Measurements from ENCODE around the gene PRKG2.

Gene PRKG2

DNA sequence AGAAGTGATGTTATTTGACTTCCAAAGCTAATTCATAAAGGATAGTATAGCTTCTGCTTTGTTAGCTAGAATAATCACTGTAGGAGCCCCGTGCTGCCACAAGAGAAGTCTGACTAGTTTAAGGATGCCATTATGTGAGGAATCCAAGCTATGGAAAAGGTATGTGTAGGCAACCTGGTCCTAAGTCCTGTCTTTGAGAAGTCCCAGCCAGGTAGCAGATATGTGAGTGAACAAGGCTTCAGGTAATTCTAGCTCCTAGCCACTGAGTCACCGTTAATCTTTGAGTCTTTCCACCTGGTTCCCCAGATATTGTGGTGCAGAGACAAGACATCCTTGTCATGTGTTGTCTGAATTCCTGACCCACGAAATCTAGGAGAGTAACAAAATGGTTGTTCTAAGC lies 129.0 kb downstream of the PRKG2 start:
- DNase-seq: no peak

DNA sequence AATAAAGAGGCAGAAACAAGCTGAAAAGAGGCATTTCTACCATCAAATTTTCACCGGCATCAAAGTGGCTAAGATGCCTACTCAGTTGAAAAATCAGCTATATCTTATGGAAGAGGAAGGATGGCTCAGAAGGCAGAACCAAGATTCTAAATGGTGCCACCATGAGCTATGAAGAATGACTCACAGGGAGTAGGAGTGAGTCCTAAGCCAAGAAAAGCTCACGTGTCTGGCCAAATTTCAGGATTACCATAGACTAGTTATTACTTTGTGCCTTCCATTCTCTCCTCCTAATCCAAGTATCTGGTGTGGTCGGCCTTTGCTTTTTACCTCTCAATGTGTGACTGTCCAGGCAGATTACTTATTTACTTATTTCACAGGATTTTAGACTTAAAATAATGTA lies 129.7 kb downstream of the PRKG2 start:
- no peak for DNase-seq

DNA sequence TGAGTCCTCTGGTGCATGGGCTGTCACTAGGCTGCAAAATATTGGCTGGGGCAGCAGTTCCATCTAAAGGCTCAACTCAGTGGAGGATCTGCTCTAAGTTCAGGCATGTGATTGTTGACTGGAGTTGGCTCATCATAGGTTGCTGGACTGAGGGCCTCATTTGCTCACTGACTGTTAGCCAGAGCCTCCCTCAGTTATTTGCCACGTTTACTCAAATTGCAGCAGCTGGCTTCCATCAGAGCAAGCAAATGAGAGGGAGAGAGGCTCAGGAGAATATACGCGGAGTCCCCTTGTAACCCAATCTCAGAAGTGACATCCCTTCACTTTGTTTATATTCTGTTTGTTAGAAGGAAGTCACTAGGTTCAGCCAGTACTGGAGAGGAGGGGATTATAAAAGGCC lies 130.4 kb downstream of the PRKG2 start:
- DNase-seq: no peak

DNA sequence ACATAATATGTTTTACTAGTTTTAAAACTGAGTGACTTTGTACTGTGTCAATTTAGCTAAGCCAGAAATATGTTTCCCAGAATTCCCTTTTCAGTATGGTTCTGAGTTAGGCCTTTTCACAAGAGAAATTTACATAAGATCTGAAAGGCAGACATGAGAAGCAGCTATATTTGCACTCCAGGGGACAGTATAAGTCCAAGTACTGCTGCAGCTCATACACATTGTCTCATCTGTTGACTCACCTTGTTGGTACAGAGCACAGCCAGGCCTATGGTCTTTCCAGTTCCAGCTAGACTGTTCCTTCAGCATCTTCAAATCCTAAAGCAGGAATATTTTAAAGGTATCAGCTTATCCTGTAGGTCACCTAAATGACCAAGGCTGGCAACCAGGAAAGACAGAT lies 131.0 kb downstream of the PRKG2 start:
- DNase-seq: no peak

DNA sequence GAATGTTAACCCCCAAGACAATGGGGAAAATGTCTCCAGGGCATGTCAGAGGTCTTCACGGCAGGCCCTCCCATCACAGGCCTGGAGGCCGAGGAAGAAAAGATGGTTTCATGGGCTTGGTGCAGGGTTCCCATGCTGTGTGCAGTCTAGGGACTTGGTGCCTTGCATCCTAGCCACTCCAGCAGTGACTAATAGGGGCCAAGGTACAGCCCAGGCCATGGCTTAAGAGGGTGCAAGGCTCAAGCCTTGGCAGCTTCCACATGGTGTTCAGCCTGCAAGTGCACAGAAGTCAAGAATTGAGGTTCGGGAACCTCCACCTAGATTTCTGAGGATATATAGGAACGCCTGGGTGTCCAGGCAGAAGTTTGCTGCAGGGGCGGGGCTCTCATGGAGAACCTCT lies 133.9 kb downstream of the PRKG2 start:
- no peak for DNase-seq

DNA sequence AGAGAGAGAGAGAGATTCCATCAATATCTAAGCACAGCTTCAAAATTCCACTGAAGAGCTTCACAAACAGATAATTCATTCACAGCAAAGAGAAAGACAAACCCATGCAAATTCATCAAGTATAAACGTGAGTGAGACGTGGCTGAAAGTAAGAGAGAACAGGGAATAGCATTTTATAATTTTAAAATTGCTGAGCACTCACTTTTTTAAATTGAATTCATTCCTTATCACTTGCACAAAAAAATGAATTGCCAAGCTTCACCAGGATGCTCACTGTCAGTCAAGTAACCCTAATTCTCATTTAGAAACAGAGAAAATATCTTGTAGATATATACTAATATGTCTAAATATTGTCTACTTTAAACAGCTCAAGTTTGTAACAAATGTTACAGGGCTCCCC lies 144.0 kb downstream of the PRKG2 start:
- no peak for DNase-seq

DNA sequence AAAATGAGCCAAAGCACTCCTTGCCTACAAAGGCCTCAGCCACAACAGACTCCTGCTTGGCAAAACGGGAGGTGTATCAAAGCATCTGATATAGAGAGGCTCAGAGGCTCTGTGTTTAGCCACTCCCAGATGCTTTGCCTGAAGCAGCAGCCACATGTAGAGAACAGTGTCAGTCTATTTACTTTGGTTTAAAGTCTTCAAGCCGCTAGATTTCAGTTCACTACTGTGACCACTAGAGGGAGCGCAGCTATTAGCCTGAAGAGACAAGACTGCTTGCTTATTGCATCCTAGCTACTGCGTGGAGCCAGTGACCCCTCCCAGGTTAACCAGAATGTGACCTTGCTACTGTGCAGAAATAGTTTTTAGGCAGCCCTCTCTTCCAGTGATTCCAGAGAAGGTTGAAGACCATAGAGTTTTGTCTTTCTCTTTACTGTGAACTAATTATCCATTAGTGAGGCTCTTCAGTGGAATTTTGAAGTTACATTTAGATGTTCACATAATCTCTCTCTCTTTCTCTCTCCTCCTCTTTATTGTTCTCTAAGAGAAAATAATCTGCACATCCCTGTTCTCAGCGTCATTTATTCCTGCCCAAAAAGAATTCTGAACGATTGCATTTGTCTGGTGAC lies 145.2 kb downstream of the PRKG2 start:
- DNase-seq: peak; percentile 32

DNA sequence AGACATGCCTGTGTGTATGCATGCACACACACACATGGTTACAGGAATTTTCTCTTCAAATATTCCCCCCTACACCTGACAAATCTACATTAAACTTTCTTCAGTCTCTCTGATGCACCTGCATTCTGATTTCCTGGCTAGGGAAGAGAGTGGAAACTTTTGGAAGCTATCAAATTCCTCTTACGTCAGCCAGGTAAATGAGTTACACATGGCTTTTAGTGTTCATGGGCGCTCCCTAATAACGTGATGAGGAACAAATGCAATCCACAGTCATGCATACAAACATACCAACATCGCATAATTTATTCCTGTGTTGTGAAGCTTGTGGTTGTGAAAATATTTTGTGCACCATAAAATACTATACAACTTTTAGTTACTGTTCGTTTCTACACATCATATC lies 149.6 kb downstream of the PRKG2 start:
- DNase-seq: no peak

DNA sequence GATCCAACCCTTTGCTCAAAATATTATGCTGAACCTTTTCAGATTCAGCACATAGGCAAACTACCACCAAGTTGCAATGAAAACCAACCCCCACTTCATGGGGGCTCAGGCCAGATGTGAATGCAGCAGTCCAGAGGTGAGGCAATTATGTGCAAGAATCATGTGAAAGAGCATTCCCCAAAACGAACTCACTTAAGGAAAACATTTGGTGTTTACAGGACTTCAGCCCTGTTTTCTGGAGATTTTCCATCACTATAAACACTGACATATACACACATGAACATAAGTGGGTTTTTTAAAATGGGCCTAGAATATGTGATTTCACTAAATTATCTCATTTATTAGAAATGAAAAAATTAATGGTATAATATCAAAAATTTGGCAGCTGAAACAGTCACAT lies 153.0 kb downstream of the PRKG2 start:
- no peak for DNase-seq

DNA sequence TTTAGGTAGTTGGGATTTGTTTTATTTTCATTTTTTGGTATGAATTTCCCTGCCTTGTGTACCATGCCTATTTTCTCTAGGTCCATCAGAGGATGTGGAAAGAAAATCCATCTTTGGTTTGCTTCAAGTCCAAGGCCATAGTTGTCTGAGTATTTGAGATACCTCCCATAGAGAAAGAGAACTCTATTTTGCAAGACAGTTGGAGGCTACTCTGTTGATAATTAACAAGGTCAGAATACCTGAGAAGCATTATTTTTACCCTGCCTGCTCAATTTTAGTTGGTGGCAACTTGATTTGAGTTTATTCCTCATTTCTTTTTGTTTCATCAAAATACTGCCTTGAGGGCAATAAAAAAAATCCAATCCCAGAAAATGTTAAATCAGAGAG lies 153.7 kb downstream of the PRKG2 start:
- DNase-seq: no peak

DNA sequence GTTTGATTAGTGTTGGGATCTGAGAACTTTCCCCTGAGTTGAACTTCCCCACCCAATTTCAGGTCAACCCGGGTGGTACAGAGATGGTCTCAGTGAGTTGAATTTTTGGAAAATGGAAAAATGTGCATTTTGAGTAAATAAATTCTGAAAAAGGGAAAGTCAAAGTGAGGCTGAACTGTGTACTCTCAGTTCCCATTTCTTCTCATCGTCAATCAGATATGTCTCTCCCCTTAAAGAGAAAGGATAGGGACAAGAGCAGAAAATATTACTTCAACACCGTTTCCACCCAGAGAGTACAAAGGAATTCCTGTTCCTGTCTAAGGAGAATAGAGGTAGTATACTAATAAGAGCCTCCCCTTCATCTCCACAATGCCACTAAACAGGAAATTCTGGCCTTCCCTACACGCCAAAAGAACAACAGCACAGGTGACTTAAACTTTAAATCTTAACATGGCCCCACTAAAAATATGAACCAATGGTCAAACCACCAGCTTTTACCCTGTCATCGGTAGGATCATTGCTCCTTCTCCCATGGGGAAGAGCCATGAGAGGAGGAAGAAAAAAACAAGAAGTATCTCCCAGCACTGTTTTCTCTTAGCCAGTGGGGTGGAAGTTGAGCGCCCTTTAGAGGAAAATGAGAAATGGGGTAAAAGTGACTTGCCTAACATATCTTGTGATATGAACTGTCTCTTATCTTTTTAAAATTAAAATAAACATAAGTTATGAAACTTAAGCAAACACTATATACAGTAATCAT lies 154.3 kb downstream of the PRKG2 start:
- no peak for DNase-seq

DNA sequence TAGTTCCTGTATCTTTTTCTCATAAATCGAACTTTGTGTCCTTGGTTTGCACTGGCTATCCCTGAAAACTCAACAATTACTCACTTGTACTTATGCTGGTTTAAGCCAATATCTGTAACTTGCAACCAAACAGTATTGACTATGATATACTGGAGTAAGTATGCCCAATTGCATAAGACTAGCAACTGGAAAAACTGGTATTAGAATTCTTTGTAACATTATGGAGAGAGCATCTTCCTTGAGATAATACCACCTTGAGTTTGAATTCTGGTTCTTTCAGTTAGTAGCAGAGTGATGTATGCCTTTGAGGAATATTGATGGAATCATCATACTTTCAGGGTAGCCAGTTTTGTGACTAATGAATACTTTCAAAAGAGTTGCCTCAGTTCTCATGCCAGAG lies 156.4 kb downstream of the PRKG2 start:
- DNase-seq: no peak

DNA sequence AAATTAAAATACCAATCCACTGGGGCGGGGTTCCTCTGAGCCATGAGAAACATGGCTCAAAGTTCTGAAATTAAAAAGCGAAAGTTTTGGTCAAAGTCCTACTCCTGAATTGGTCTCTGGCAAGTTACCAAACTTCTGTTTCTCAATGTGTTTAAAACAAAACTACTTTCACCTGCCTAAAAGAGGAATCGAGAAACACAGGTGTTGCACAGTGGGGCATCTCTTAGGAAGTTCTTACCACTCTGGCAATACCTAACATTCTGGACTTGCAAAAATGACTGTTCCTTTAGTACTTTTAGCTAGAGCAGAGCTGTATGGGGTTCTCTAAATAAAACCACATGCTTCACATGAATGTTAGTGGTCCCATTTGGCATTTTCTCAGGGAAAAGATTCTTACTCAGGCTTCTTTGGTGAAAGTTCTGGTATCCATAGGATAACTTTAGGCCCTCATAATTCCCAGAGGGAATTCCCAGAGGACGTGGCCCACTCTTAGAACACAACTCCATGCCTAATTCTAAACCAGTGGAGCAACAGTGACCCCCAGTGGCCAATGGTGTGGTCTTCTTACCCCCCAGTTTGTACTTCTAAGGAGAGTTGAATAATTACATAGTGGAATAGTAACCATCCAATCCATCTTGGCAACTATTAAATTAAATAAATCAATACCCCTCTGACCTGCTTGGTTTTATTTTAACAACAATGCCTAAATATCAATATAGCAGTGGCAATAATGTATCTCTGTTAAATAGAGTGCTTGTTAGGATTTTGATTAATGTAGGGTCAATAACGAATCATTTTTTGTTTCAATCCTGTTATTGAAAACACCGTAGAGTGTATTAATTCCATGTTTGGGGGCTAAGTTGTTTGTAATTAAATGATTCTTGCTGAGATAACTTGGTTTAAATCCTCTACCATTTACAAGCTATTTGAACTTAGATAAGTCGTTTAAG lies 162.6 kb downstream of the PRKG2 start:
- DNase-seq: peak; percentile 55

DNA sequence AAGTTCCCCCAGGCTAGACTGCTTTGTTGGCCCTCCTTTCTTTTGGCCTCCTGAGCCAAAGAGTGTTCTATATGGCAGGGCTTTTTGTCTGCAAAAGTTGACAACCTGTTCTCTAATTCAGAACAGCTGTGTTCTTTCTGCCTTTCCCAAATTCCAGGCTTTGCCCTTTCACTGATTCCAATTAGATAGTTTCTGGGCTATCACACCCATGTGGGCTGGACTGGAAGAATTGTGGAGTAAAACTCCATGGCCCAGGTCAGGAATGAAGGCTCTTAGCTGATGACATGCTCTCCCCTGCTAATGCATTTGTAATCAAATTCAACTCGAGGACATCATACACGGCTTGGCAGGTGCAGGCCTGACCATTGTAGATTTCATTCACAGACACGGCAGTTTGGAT lies 165.1 kb downstream of the PRKG2 start:
- DNase-seq: no peak

DNA sequence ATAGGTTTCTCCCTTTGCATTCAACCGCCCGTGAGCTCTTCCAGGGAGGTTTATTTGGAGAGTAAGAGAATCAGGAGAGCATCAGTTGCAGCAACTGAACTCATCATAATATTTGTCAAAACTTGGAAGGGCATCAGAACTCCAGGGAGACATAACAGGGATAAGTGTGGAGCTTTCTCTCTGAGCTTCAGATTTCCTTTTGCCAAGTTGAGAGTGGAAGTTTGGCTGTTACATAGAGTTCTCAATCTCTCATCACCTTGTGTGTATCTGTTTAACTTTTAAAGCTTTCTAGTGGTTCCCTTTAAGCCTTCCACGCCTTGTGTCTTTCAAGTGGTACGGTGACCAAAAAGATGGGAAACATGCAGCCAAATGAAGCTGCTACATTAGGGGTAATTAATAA lies 165.7 kb downstream of the PRKG2 start:
- DNase-seq: no peak

DNA sequence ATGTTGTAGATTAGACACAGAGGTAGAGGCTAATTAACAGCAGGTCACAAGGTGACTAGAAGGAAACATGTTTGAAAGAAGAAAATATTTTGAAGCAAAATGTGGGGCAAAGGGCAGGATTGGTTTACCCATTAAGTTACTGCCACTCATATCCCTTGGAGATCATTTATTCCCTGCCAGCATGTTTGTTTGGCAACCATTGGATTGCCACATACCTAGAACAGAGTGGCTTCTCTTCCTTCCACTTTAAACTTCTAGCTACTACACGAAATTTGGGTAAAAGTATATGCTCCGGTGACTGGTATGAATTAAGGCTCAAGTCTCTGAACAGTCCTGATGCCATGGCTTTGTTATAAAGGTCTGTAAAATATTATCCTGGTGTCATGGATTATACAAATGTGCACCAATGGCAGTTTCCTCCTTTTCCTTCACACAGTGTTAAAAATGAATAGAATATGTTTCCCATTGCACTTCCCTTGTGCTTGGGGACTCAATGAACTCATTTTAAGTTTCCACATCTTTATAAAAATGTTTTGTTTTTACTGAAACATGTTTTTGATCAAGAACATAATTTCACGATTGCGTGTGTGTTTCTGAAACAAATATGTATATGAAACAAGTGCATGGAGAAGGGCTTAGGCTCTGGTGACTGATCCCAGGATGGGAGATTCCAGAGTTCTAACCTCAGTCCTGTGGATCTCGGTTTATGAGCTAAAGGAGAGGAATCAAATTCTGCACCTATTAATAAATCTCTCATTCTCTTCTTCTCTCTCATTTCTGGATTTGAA lies 172.2 kb downstream of the PRKG2 start:
- DNase-seq: no peak

DNA sequence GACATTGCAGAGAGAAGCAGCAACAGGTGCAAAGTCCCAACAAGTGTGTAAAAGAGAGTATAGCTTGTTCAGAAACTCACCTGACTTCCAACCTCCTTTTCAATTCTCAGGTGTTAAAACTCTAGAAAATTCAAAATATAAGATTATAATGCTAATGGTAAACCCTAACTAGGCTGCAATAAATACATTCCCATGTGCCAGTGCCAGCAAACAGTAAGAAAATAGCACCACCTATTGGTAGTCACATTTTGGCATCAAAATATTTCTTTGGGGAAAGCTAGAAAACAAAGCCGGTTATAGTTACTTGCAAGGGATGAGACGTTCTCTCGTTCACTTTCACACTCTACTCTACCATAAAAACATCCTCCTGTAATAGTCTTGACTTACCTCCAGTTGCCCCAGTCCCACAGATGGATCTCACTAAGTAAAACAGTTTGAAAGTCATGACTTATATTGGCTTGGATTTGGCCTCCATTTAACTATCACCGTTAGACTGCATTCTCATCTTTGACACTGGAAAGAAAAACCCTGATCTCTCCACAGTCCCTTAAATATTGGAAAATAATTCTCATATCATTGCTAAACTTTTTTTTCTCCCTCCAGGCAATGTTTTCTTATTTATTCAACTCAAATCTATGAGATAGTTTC lies 174.9 kb downstream of the PRKG2 start:
- DNase-seq: no peak

DNA sequence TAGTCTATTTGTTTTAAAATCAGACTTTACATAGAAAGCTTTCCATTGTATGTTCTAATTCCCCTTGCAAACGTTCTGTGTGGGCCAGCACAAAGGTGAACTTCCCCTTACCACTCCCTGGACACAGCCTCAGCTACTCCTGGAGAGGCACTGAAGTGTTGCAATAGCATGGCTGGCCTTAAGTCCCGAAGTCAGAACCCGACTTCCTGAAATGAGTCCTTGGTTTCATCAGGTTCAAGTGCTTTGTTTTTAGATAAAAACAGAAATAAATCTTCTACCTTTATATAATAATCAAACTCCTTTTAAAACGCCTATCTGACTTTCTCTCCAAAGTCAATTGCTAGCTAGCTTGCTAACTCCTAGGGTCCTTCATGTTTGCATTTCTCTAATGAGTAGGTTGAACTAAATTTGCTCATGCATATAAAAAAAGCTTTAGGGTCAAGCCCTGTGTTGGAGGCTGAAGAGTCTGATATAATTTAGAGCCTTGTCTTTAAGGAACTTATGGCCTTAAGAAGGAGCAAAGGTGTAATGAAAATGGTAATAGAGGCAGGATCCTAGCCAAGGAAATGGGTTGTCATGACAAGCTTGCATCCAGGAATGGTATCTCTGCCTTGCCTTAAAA lies 175.6 kb downstream of the PRKG2 start:
- no peak for DNase-seq

DNA sequence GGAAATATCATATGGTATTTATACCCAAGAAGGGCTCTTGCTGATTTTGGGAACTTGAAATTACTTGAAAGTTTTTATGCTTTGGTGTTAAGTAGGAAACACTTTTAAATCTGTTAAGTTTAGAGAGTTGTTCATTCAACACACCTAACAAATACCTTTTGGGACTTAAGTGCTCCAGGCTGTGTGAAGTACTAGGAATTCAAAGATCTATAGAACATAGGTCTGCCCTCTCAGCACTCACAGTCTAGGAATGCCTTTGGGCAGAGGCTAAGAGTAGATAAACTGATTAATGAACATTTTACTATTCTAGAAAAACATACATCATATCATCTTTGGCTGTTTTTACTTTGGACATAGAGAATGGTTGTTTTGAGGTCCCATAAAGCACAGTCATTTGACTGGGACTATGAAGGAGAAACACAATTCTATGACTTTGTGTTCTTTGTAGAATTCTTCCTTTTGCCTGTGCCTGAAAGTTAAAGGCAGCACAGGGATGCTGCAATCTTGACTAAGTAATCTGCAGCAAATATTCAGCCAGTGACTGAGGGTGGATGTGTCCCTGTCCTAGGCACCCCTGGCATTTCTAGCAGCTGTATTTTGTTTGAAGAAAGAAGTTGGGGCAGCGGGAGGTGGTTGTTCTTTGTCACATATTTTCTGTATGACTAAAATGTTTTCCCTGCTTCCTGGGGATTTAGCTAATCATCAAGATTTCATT lies 176.2 kb downstream of the PRKG2 start:
- no peak for DNase-seq

Measured in activated T-cell treated with anti-CD3 and anti-CD28 coated beads, Interleukin-2, amount 50 U/mL, for 1 hour (primary cell).